Common myeloid progenitor, CD34-positive (primary cell): Measurements from ENCODE around the gene SLC6A7.

Experiments used
- CTCF ChIA-PET: fragments of 350-600 bp; sonication (Branson Sonifier 250); formaldehyde crosslinking; loops from one replicate; lab custom pipeline; 2021; ENCODE audit warnings: antibody characterized with exemption; lab: Charles Lee
- POLR2A ChIA-PET: fragments of 350-600 bp; sonication (Branson Sonifier 250); formaldehyde crosslinking; loops from one replicate; lab custom pipeline; 2021; ENCODE audit warnings: antibody characterized with exemption; lab: Charles Lee
- DNase-seq, 3 donors: peaks; one replicate each; pipeline versions ENCODE4 v3.0.0 to v3.0.0-alpha.2; 2013
- H3K27ac ChIP-seq, 2 experiments: 1 replicate in 1 of 2; 2 replicates in 1 of 2; pipeline ENCODE4 v1.7.0; 2013; ENCODE audit warnings: inconsistent platforms in 2 of 2, low read length in 2 of 2, mild to moderate bottlenecking in 2 of 2, low read depth in 1 of 2, moderate library complexity in 1 of 2; ENCODE audit not compliant: severe bottlenecking in 2 of 2, insufficient read depth in 1 of 2, poor library complexity in 1 of 2
- H3K27me3 ChIP-seq, 5 experiments: replicated peaks in 2 of 5; 1 replicate in 3 of 5; 2 replicates in 2 of 5; pipeline versions ENCODE4 v1.6.1 to v1.7.0; 2013; ENCODE audit warnings: low read length in 4 of 5, mild to moderate bottlenecking in 2 of 5, moderate library complexity in 2 of 5, inconsistent platforms in 1 of 5; ENCODE audit not compliant: insufficient read depth in 5 of 5, control insufficient read depth in 4 of 5
- H3K36me3 ChIP-seq, 4 experiments: 1 replicate in 2 of 4; 2 replicates in 2 of 4; pipeline versions ENCODE4 v1.6.1 to v1.7.0; 2013; ENCODE audit warnings: low read length in 3 of 4, control low read depth in 1 of 4, mild to moderate bottlenecking in 1 of 4; ENCODE audit not compliant: control insufficient read depth in 4 of 4, insufficient read depth in 4 of 4
- H3K4me1 ChIP-seq, 4 experiments: 1 replicate in 3 of 4; 2 replicates in 1 of 4; pipeline versions ENCODE4 v1.6.1 to v1.7.1; 2013; ENCODE audit warnings: low read length in 3 of 4, mild to moderate bottlenecking in 3 of 4, control low read depth in 1 of 4, inconsistent platforms in 1 of 4, moderate library complexity in 1 of 4; ENCODE audit not compliant: control insufficient read depth in 4 of 4, insufficient read depth in 4 of 4; ENCODE audit errors: control extremely low read depth in 1 of 4
- H3K4me3 ChIP-seq, 7 experiments: 1 replicate in 4 of 7; 2 replicates in 3 of 7; pipeline versions ENCODE4 v1.5.1 to v1.7.0; 2013; ENCODE audit warnings: mild to moderate bottlenecking in 7 of 7, low read length in 6 of 7, moderate library complexity in 6 of 7, inconsistent platforms in 2 of 7, low read depth in 2 of 7, control low read depth in 1 of 7; ENCODE audit not compliant: insufficient read depth in 4 of 7, control insufficient read depth in 1 of 7; ENCODE audit errors: extremely low read depth in 1 of 7
- H3K9me3 ChIP-seq, 5 experiments: 1 replicate in 4 of 5; 2 replicates in 1 of 5; pipeline versions ENCODE4 v1.6.1 to v1.7.1; 2013; ENCODE audit warnings: low read length in 4 of 5, mild to moderate bottlenecking in 2 of 5, inconsistent platforms in 1 of 5, low read depth in 1 of 5, moderate library complexity in 1 of 5; ENCODE audit not compliant: control insufficient read depth in 4 of 5, insufficient read depth in 2 of 5; ENCODE audit errors: control extremely low read depth in 1 of 5
- WGBS: methylation state at CpG from one replicate; pipeline ENCODE4 v1.1.5; 2013; ENCODE audit not compliant: insufficient coverage; 5-methylcytosine and 5-hydroxymethylcytosine counted together

The SLC6A7 gene

DNA sequence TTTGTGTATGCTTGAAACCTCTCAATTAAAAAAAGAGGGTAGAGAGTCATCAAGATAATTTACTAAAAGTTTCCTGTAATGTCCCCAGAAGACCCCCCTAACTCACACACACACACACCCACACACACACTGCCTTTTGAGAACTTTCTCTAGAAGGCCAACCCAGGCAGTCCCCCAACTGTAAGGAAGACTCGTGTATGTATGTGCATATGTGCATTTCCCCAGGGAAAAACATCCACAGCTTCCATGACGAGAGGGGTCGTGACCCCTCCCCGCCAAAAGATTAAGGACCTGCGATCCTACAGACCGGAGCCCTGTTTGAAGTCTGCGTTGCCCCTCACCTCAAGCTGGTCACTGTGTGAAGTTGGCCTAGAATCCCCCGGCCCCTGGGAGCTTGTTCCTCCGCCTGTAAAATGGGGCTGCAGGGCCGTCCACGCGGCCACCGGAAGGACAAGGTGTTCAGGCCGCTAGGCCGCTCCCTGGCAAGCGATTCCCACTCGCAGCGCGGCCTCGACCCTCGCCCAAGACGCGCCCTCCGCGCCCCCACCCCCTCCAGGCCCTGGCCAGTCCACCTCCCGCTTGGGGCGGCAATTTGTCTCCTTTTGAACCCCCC, 23.7 kb upstream of the SLC6A7 start:
- CTCF ChIA-PET = interaction anchor here (0.6 kb wide), 1 partner anchor 10 kb away, joined by 4 read pairs; no protein-coding TSS in a partner anchor
- Histone ChIP-seq H3K27me3 (peaks cover 3 to 53% (median 30%) of the 10 kb centered on the region in 5 experiments), H3K27ac (no peak overlapping the region), H3K4me1 (peaks cover 0 to 13% (median 7%) of the 10 kb centered on the region in 4 experiments), H3K36me3 (no peaks in the 10 kb centered on the region), H3K4me3 (no peak overlapping the region), H3K9me3 (no peaks in the 10 kb centered on the region)
- POLR2A ChIA-PET = no interaction called here
- DNase-seq = no peak
- WGBS = 84% methylated on average over 25 of the region's 27 CpGs

GRCh38 chr5:150166650-150167511, 23.0 kb upstream of the SLC6A7 start, which contains the start of gene CDX1:
Gene CDX1, plus strand, starts transcription at chr5:150166778. Its CDS starts 99 bp downstream, at chr5:150166877.
- no peak for DNase-seq
- no peaks in the 10 kb centered on the region for H3K36me3 ChIP-seq
- H3K27me3 ChIP-seq = peaks cover 3 to 53% (median 30%) of the 10 kb centered on the region in 5 experiments
- no peaks in the 10 kb centered on the region for H3K9me3 ChIP-seq
- no peak within 1 kb of the TSS for H3K27ac ChIP-seq
- WGBS = 15% methylated on average over 72 of the region's 93 CpGs
- H3K4me3 ChIP-seq = peak within 1 kb of the TSS in 2 of 7 experiments; percentile 24 to 50
- POLR2A ChIA-PET = no interaction called here
- CTCF ChIA-PET = interaction anchor here (0.6 kb wide), 1 partner anchor 9 kb away, joined by 4 read pairs; no protein-coding TSS in a partner anchor
- H3K4me1 ChIP-seq = peaks cover 0 to 13% (median 7%) of the 10 kb centered on the region in 4 experiments

GRCh38 chr5:150167512-150167850, 22.4 kb upstream of the SLC6A7 start:
- no peak for DNase-seq
- Histone ChIP-seq H3K4me1 (peaks cover 0 to 8% (median 7%) of the 10 kb centered on the region in 4 experiments), H3K27me3 (peaks cover 3 to 53% (median 30%) of the 10 kb centered on the region in 5 experiments), H3K4me3 (peak overlapping the region in 2 of 7 experiments; percentile 24 to 50), H3K27ac (no peak overlapping the region), H3K9me3 (no peaks in the 10 kb centered on the region), H3K36me3 (no peaks in the 10 kb centered on the region)
- ChIA-PET POLR2A (no interaction called here), CTCF (interaction anchor here (1.2 kb wide), 1 partner anchor 16 kb away, joined by 4 read pairs; no protein-coding TSS in a partner anchor)
- 55% methylated on average over 10 of the region's 15 CpGs for WGBS

GRCh38 chr5:150167908-150168307, 22.0 kb upstream of the SLC6A7 start:
- DNase-seq = no peak
- Histone ChIP-seq H3K27me3 (peaks cover 3 to 53% (median 30%) of the 10 kb centered on the region in 5 experiments), H3K36me3 (no peaks in the 10 kb centered on the region), H3K4me1 (peaks cover 0 to 8% (median 7%) of the 10 kb centered on the region in 4 experiments), H3K9me3 (no peaks in the 10 kb centered on the region), H3K27ac (no peak overlapping the region), H3K4me3 (no peak overlapping the region)
- CTCF ChIA-PET = interaction anchor here (0.7 to 1.7 kb wide), 4 partner anchors 16 to 50 kb away, joined by 3 to 5 read pairs (median 4); no protein-coding TSS in a partner anchor
- POLR2A ChIA-PET = no interaction called here
- WGBS = 72% methylated on average over 9 of the region's 14 CpGs

DNA sequence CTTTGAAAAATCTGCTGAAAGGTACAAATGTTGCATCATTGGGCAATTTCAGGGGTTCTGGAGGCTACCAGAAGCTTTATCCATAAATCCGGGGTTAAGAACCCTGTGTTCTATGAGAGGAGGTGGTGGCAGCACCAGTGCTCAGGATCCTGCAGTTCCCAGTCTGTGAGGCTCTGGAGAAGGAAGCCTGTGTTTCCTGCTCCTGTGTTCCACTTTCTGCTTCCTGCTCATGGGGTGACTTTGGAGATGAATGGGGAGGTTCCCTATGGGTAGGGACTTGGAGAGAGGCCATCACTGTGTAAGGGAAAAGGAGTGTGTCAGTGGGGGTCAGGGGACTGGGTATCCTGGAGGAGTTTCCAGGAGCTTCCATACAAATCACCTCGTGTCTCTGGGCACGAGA, 21.0 kb upstream of the SLC6A7 start:
- ChIA-PET POLR2A (no interaction called here), CTCF (interaction anchor here (1.0 to 1.7 kb wide), 4 partner anchors 15 to 82 kb away, joined by 3 to 5 read pairs (median 4); no protein-coding TSS in a partner anchor)
- 84% methylated on average over 3 of the region's 3 CpGs for WGBS
- no peak overlapping the region for H3K27ac ChIP-seq
- no peaks in the 10 kb centered on the region for H3K36me3 ChIP-seq
- H3K27me3 ChIP-seq = peaks cover 3 to 53% (median 33%) of the 10 kb centered on the region in 5 experiments
- H3K4me1 ChIP-seq = peaks cover 0 to 8% (median 6%) of the 10 kb centered on the region in 4 experiments
- H3K9me3 ChIP-seq = no peaks in the 10 kb centered on the region
- no peak for DNase-seq
- H3K4me3 ChIP-seq = no peak overlapping the region

DNA sequence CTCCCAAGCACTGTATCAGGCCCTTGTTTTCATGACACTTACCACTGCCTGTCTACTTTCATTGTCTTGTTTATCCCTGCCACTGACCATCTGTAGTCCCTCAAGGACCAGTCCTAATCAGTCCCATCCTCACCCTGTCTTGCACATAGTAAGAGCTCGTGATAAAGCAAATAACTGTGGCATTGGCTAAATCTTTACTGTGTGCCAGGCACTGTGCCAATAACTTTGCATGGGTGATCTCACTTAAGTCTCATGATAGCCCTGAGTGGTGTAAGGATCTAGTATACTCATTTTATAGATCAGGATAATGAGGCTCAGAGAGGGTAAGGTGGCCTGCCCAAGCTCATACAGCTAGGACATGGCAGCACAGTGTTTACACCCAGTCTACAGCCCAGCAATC, 17.7 kb upstream of the SLC6A7 start:
- no peak overlapping the region for H3K27ac ChIP-seq
- peaks cover 0 to 4% (median 1%) of the 10 kb centered on the region in 4 experiments for H3K4me1 ChIP-seq
- WGBS = 100% methylated on average over 1 of the region's 1 CpG
- POLR2A ChIA-PET = no interaction called here
- H3K36me3 ChIP-seq = no peaks in the 10 kb centered on the region
- no peak for DNase-seq
- CTCF ChIA-PET = interaction anchor here (1.0 to 3.0 kb wide), 8 partner anchors 8 to 43 kb away, joined by 3 to 11 read pairs (median 4); no protein-coding TSS in a partner anchor
- H3K9me3 ChIP-seq = no peaks in the 10 kb centered on the region
- H3K27me3 ChIP-seq = peaks cover 0 to 35% (median 31%) of the 10 kb centered on the region in 5 experiments
- H3K4me3 ChIP-seq = no peak overlapping the region
